Heart left ventricle (tissue), 13 donors: Measurements from ENCODE around the gene LGALS9.

ENCODE experiments used
- POLR2A ChIP-seq, 2 donors: fragments of 450-650 bp; IDR thresholded peaks; one replicate each; pipeline ENCODE4 v1.6.1; 2017; ENCODE audit warnings: antibody characterized with exemption in 2 of 2, mild to moderate bottlenecking in 2 of 2, moderate library complexity in 2 of 2
- TF ChIP-seq, protein P1 (sequence below), 12 donors: fragments of 200-600 bp; sonication (generic) in 4 of 12; IDR thresholded peaks; one replicate each; pipeline versions ENCODE4 v1.5.0 to v1.8.0; 2018 to 2022; ENCODE audit warnings: antibody characterized with exemption in 12 of 12, mild to moderate bottlenecking in 5 of 12
- donor health status: ischemic (EF 13 %, LVEDD 7.1; RV severe dilation, severe dysfunction).
- donor health status: DM: no; HTN: yes; CAD: no.
- donor health status: DM: no; HTN: no; CAD: no.
- donor health status: ischemic (EF 25% LVEDD 6.9; RV normal size, moderate dysfunction).
- donor health status: ischemic (EF 25% LVEDD 5.7; RV mildly dilated, moderate dysfunction).
- donor health status: ischemic (EF 35%, LVEDD 5.7; RV mildly dilated, moderate dysfunction).
- donor health status: nonischemic (EF 11% LVEDD 7.7; RV severe dilation, severe dysfunction).
- donor health status: DM: yes; HTN: yes; CAD: no.
- donor health status: PGD.
- donor health status: ischemic (EF 29% LVEDD 5.4; RV normal size, mild dysfunction).
- donor health status: nonischemic (EF 23%, LVEDD 6.1; RV moderate dilation, normal function).

DNA sequence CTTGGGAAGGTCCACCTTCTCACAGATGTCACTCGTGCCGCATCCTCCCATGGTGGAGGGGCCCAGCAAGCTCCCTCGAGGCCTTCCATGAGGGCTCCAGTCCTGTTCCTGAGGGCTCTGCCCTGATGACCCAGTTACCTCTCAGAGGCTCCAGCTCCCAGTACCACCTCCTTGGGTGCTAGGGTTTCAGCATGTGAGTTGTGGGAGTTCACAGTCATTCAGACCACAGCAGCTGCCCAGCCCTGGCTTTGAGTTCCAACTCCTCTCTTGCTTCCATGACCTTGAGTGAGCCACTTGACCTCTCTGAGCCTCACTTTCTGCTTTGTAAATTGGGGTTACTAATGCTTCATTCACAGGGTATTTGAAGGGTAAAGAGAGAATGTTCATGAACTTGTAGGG, 37.1 kb upstream of the LGALS9 start:
- TF ChIP-seq, protein P1, sequence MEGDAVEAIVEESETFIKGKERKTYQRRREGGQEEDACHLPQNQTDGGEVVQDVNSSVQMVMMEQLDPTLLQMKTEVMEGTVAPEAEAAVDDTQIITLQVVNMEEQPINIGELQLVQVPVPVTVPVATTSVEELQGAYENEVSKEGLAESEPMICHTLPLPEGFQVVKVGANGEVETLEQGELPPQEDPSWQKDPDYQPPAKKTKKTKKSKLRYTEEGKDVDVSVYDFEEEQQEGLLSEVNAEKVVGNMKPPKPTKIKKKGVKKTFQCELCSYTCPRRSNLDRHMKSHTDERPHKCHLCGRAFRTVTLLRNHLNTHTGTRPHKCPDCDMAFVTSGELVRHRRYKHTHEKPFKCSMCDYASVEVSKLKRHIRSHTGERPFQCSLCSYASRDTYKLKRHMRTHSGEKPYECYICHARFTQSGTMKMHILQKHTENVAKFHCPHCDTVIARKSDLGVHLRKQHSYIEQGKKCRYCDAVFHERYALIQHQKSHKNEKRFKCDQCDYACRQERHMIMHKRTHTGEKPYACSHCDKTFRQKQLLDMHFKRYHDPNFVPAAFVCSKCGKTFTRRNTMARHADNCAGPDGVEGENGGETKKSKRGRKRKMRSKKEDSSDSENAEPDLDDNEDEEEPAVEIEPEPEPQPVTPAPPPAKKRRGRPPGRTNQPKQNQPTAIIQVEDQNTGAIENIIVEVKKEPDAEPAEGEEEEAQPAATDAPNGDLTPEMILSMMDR (IDR thresholded peaks at IDR 0.05) = no peak
- no peak for TF ChIP-seq POLR2A (IDR thresholded peaks at IDR 0.05)
